NCI-H446 (cell line): ENCODE data around the gene HOXA4.

Source experiments
- DNase-seq, 2 experiments: peaks; one replicate each; lab custom pipeline; 2025; lab: John Stamatoyannopoulos, UW

HOXA4 gene

DNA sequence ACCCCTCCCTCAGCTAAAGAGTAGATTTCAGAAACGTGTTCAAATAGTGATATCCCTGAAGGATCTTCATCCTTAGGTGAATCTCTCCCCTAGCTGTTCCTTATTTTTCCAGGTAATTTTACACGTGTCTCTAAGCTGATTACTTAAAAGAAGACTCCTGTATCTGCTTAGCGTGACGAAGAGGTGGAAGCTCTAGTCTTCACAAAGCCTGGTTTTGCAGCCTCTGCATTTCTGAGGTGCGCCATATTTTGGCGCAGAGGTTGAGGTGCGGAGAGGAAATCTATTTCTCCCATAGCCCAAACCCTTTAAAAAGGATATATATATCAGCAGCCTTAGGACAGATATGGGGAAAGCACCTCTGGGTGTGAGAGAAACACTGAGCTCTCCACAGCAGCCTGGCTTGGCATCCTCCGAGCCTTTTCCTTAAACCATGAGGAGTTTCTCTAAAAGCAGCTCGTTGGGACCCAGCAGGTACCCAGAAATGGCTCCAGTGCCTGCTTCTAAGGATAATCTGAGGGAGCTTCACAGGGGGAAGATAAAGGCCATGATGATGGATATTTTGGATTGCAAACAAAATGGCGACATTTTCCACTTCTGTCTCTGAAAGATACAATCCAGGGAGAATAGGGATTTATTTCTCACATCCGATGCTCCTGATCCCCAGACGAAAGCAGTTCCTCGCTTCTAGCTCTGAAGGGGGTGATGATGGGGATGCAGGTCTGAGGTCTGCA is 25.1 kb downstream of the HOXA4 start:
- DNase-seq = no peak

- no peak for DNase-seq
These were observed 26.1 kb downstream of the HOXA4 start for GRCh38 chr7:27104341-27105058.

- no peak for DNase-seq
These were observed 26.9 kb downstream of the HOXA4 start for GRCh38 chr7:27103489-27104226.

DNA sequence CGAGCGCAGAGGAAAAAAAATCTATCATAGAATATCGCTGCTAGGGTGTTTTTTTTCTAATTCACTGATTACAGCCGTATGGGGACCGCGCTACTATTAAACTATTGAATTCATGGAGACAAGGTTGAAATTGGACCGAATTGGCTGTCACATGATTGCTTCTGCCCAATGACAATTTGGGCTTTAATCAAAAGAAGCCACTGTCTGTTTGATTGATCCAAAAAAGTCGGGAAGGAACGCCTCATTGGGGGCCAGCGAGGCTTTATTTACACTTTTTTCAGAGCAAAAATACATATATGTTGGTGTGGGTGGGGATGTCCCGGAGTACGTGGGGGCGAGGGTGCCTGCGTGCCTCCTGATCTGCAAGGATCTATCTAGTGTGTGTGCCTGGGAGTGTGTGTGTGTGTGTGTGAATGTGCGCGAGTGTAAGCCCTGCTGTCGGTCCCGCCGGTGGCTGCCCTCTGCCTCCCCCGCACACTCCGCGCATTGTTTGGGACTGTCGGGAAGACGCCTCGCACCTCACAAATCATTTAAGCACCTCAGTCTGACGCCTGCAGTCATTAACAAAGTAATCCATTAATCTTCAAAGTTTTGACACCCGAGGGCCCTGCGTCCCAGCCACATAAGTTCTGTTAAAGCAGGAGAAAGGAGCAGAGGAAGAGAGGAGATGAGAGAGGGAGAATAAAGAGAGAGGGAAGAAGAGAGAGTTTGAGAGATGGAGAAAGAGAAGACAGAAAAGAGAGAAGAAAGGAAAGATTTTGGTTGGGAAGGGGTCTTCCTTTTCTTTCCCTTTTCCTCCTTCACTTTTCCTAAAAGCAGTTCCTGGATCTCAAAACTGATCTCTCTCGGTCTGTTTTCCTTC is 27.7 kb downstream of the HOXA4 start, which contains the start of gene HOXA2:
Gene HOXA2, minus strand, starts transcription at position 103 of the 862 bp plus-strand sequence. CDS start 183 bp downstream, outside the sequence.
- no peak for DNase-seq

- no peak for DNase-seq
These were observed 28.5 kb downstream of the HOXA4 start for GRCh38 chr7:27101957-27102580.

GRCh38 chr7:27101171-27101956 is 29.2 kb downstream of the HOXA4 start:
- no peak for DNase-seq

- DNase-seq = no peak
These were observed 29.8 kb downstream of the HOXA4 start for GRCh38 chr7:27100694-27101170.

GRCh38 chr7:27099453-27100370 is 30.8 kb downstream of the HOXA4 start:
- DNase-seq = no peak

DNA sequence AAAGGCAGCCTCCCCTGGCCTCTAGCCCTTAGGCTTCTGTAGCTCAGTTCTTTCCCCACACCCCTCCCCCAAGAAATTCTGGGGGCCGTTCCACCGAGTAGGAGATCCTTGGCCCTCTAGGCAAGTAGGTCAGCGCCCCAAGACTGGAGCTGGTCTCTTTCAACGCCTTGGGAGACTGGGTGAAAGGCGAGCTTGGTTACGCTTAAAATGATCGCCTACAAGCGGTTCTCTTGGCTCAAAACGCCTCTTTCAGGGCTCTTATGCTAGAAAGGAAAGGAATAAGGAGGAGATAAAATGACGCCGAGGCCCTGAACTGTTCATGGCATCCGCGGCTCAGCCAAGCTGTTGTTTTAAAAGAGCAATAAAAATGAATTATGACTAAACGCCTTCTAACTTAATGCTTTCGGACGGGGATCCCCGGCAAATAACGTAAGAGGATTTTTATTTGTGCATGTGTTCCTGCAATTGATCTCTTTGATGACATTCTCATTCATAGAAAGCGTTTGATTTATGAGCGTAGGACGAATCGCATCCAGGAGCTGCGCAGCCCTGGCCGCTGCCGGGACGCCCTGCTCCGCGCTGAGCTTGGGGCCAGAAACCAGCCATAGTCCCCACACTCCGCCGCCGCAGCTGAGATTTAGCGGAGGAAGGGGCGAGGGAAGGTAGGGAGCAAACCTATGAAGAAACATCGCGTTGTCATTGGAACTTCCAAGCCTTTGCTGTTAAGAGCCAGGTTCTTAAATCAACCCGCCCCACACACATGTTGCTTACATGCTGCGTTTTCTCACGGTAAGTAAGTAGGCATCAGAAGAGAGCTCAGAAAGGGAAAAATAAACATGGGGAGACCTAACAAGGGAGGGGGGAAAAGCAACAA is 31.7 kb downstream of the HOXA4 start:
- DNase-seq = no peak

- DNase-seq = no peak
These were observed 32.6 kb downstream of the HOXA4 start for GRCh38 chr7:27097686-27098577.

- peak in 1 of 2 experiments; percentile 26 for DNase-seq
These were observed 33.6 kb downstream of the HOXA4 start for GRCh38 chr7:27096768-27097514.

- peak; percentile 71 to 88 for DNase-seq
These were observed 34.4 kb downstream of the HOXA4 start, which contains the start of gene HOXA1 for GRCh38 chr7:27095897-27096767. TSS of gene HOXA1 (minus strand) at chr7:27096000. CDS start at chr7:27095912, 88 bp downstream.

DNA sequence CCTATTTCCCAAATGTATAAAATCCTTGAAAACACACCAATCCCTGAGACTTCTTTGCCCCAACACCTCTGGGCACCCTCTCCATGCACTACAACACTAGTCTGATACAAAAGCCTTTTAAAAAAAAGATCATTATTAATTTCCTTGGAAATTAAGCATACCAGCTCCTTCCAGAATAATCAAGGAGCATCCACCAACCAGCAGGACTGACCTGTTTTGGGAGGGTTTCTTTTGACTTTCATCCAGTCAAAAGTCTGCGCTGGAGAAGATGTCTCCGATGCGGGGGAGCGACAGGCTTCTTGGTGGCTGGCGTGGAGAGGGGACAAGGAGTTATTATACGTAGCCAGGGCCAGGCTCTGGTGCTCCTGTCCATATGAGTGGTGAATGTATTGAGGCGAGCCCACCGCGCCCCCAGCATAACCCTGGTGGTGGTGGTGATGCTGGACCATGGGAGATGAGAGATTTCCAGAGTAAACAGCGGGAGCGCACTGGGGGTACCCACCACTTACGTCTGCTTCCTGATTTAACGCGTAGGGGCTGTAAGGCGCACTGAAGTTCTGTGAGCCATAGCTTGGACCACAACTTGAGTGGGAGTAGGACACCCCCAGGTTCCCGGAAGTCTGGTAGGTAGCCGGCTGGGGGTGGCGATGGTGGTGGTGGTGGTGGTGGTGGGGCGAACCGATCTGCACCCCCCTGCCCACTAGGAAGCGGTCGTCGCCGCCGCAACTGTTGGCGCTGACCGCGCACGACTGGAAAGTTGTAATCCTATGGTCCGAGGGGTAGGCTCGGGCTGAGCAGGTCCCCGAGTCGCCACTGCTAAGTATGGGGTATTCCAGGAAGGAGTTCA is 35.3 kb downstream of the HOXA4 start:
- no peak for DNase-seq

- DNase-seq = no peak
These were observed 36.1 kb downstream of the HOXA4 start for GRCh38 chr7:27094304-27095049.
